Activated naive CD8-positive, alpha-beta T cell treated with anti-CD3 and anti-CD28 coated beads, Interleukin-2, amount 50 U/mL, for 24 hours (primary cell): Measurements from ENCODE around the gene NOX4.

Source experiments
- ATAC-seq: fragments of 150-1000 bp; cut with Tn5 transposase; one replicate; pipeline ENCODE4 v1.10.0; 2021
- DNase-seq: peaks from one replicate; pipeline ENCODE4 v3.0.0; 2021
- H3K27ac Mint-ChIP-seq: one replicate; pipeline ENCODE4 v1.8.0; 2021; ENCODE audit warnings: mild to moderate bottlenecking, mixed read lengths
- H3K27me3 Mint-ChIP-seq: one replicate; pipeline ENCODE4 v1.8.0; 2021; ENCODE audit warnings: mixed read lengths
- H3K36me3 Mint-ChIP-seq: one replicate; pipeline ENCODE4 v1.8.0; 2021; ENCODE audit warnings: low read depth, mixed read lengths
- H3K4me1 Mint-ChIP-seq: one replicate; pipeline ENCODE4 v1.8.0; 2021; ENCODE audit warnings: mixed read lengths
- H3K4me3 Mint-ChIP-seq: one replicate; pipeline ENCODE4 v1.8.0; 2021; ENCODE audit warnings: mild to moderate bottlenecking, moderate library complexity, mixed read lengths
- H3K9me3 Mint-ChIP-seq: one replicate; pipeline ENCODE4 v1.8.0; 2021; ENCODE audit warnings: mixed read lengths

Gene NOX4

DNA sequence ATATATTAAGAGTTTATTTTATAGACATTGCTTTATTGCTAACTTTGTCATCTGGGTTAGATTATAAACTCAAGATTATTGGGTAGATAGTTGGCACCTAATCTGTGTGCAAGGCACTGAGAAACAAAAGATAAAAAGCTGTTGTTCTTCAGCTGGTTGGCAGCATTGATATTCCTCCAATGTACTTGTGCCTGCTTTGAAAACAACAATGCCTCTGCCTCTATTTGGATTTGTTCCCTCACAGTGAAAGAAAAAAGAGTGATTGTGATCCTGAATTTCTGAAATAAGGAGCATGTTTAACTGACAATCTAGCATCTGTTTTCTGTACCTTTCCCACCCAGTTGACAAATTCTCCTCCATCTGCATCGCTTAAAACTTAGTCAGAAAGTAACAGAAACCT, 215.2 kb downstream of the NOX4 start:
- peaks cover 2% of the 10 kb centered on the region for H3K27me3 Mint-ChIP-seq
- no peak overlapping the region for H3K4me3 Mint-ChIP-seq
- DNase-seq (no peak), ATAC-seq (no peak)
- peaks cover 3% of the 10 kb centered on the region for H3K9me3 Mint-ChIP-seq
- no peaks in the 10 kb centered on the region for H3K4me1 Mint-ChIP-seq
- no peak overlapping the region for H3K27ac Mint-ChIP-seq
- no peaks in the 10 kb centered on the region for H3K36me3 Mint-ChIP-seq
